CD4-positive, alpha-beta T cell treated with Interleukin-17A for 1 hour (primary cell): ENCODE measurements around the gene STOM.
"Not testable (repeated sequence)": the region's sequence is repeated elsewhere in the genome, so short reads cannot be mapped to it uniquely, and the experiment has no call there.

ENCODE experiments used
- DNase-seq: peaks from one replicate; pipeline ENCODE4 v3.0.0-alpha.2; 2020

Gene STOM

DNA sequence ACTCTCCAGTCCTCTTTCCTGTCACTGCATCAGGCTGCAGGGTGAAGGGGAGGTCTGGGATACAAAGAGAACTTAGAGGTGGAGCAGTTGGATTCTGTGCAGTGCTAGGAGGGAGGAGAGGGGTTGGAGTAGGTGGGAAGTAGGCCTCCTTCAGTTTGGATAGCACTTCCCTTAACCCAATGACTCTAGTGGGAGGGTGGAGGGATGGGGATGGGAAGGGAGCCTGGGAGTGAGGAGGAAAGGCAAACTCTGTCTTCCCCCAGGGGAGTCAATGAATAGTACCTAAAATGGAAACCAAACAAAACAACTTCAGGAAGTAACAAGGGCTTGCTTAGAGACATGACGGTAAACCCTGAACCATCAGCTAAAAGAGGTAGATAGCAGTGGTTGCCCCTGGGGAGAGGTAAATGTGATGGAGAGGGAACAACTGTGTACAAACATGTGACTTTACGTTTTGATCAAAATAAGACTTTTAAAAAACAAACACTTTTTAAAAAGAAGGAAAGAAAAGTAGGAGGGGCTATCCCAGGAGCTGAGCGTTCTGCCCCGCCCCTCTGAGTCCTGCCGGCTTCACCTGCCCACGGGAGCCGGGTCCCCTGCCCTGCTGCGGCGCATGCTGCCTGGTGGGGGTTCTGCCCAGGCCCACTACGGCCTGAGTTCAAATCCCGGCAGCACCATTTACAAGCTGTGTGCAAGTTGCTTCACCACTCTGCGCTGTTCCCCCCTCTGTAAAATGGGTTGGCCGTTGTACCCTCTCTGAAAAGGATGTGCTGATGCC, 71.2 kb downstream of the STOM start:
- no peak for DNase-seq

GRCh38 chr9:121298016-121298538, 72.0 kb downstream of the STOM start:
- no peak for DNase-seq

DNA sequence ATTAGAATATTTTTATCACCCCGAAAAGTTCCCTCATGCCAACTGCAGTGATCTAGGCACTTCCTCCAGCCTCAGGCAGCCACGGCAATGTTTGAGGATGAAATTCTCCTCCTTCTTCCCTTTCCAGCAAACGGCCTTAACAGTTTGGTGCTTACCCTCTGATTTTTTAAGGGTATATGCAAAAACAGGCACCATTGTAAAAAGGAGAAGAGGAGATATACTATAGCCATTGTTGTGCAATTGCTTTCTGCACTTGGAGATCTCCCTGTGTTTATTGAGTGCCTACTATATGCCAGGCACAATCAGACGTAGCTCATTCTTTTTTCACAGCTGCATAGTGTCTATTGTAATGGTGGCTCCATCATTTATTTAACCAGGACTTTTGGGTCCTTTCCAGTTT, 72.7 kb downstream of the STOM start:
- no peak for DNase-seq

DNA sequence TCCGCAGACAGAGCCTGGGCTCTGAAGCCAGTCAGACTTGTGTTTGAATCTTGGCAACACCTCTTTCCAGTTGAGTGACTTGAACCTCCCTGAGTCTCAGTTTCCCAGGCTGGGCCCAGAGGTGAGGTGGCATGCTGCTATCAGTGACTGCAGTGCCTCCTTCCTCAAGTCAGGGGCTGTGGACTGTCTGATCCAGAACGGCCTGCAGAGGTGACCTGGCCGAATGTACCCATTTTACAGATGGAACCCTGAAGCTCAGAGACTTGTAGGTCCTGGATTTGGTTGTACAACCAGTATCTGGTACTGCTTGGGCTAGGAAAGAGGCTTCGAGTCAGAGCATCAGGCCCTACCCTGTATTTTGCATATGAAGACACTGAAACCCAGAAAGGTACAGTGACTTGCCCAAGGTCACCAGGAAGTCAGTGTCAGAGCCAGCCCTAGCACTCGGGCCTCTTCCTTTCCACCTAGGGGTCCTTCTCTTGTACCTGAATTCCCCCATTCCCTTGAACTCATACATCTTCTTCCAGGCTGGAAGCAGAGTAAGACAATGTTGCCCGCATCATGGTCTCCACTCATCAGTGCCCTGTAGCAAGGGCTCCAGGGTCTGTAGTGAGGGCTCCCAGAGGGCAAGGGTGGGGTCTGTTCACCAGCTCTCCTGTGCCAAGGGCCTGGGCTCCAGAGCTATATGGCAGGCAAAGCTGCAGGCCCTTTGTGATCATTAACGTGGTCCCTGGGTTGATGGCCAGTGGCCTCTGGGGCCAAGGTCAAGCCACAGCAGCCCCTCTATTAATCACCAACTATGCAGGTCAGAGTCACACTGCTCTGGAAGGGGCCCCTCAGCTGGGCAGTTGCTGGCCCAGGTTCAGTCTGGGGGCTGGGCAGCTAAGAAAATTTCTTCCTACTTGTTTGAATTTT, 73.6 kb downstream of the STOM start:
- no peak for DNase-seq

DNA sequence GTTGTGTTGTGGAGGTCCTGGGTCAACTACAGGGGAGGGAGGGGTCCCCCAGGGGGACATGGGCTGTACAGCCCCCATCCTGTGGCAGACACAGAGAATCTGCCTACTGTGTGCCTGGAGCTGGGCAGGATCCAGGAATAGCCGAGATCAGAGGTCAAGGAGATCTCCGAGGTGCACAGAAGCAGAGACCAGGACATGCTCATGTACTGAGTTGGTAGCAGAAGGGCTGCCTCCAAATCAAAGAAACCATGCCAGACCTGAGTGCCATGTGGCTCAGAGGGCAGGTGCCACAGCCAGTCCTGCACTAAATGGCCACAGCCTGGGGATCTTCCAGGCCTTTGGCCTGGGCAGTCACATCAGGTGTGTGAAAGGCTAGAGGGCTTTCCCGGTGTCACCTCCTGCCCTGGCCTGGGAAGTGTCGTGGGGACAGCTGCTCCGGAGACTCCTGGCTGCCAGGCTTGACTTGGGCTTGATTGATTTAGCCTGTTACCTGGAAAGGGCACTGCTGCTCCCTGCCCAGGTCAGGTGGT, 74.3 kb downstream of the STOM start:
- no peak for DNase-seq

GRCh38 chr9:121294866-121295661, 75.0 kb downstream of the STOM start:
- no peak for DNase-seq

- DNase-seq = no peak
Measured at GRCh38 chr9:121294151-121294743, 75.8 kb downstream of the STOM start.

DNA sequence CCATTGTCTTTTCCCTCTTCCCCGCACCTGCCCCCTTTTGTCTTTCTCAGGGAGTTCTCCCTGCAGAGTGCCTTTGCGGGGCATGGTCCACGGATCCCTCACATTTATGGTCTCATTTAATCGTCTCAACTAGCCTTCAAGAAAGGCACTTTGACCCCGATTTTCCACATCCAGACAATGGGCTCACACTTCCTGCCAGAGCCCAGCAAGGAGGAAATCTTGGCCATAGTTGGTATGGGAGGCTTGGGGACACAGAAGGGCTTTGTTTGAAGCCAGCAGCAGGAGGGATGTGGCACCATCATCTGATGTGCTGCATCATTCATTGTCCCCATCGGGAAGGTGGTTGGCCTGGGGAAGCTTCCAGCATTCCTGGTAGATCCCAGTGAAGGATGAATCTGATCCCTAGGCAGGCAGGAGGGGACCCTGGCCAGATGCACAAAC, 77.2 kb downstream of the STOM start:
- no peak for DNase-seq

GRCh38 chr9:121292051-121292450, 78.0 kb downstream of the STOM start:
- DNase-seq = no peak

DNA sequence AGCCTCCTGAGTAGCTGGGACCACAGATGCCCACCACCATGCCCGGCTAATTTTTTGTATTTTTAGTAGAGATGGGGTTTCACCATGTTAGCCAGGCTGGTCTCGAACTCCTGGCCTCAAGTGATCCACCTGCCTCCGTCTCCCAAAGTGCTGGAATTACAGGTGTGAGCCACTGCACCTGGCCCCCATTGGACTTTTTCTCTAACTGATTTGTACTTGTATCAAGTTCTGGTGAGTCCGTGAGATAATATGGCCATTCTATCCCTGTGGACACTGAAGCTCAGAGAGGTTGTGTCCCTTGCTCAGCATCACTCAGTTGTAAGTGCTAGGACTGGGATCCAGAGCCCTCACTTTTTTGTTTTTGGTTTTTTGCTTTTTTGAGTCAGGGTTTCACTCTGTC, 78.5 kb downstream of the STOM start:
- not testable (repeated sequence) for DNase-seq

- no peak for DNase-seq
Measured at GRCh38 chr9:121289772-121290370, 80.2 kb downstream of the STOM start.

GRCh38 chr9:121289026-121289771, 80.9 kb downstream of the STOM start:
- DNase-seq = no peak
